Measurements from ENCODE around the gene VPS51.

The VPS51 gene

GRCh38 chr11:65059959-65060824 lies 35.8 kb upstream of the VPS51 start:
- no peak for TF ChIP-seq CTCF (IDR thresholded peaks at IDR 0.05)
- Mint-ChIP-seq H3K36me3 (ENCODE audit: low read depth) (no peaks in the 10 kb centered on the region), H3K4me1 (peaks cover 5% of the 10 kb centered on the region), H3K9me3 (no peaks in the 10 kb centered on the region), H3K27me3 (ENCODE audit: low read depth, poor library complexity) (peaks cover 36% of the 10 kb centered on the region), H3K27ac (no peak overlapping the region), H3K4me3 (no peak overlapping the region)
- DNase-seq, result no peak

GRCh38 chr11:65060913-65061408 lies 35.1 kb upstream of the VPS51 start:
- H3K9me3 Mint-ChIP-seq, result no peaks in the 10 kb centered on the region
- peaks cover 30% of the 10 kb centered on the region for H3K27me3 Mint-ChIP-seq (ENCODE audit: low read depth, poor library complexity)
- H3K4me3 Mint-ChIP-seq, result no peak overlapping the region
- H3K27ac Mint-ChIP-seq, result peak overlapping the region; percentile 37
- peak; percentile 9 for TF ChIP-seq CTCF (IDR thresholded peaks at IDR 0.05)
- no peak for DNase-seq
- peaks cover 5% of the 10 kb centered on the region for H3K4me1 Mint-ChIP-seq
- no peaks in the 10 kb centered on the region for H3K36me3 Mint-ChIP-seq (ENCODE audit: low read depth)

- TF ChIP-seq CTCF (IDR thresholded peaks at IDR 0.05), result no peak
- Mint-ChIP-seq H3K36me3 (ENCODE audit: low read depth) (no peaks in the 10 kb centered on the region), H3K27me3 (ENCODE audit: low read depth, poor library complexity) (peaks cover 22% of the 10 kb centered on the region), H3K27ac (no peak overlapping the region), H3K9me3 (no peaks in the 10 kb centered on the region), H3K4me3 (no peak overlapping the region), H3K4me1 (peaks cover 18% of the 10 kb centered on the region)
- DNase-seq, result no peak
These were observed 32.5 kb upstream of the VPS51 start for GRCh38 chr11:65063532-65063931.

- Mint-ChIP-seq H3K4me3 (no peak overlapping the region), H3K4me1 (peaks cover 18% of the 10 kb centered on the region), H3K27me3 (ENCODE audit: low read depth, poor library complexity) (peaks cover 18% of the 10 kb centered on the region), H3K36me3 (ENCODE audit: low read depth) (no peaks in the 10 kb centered on the region), H3K27ac (no peak overlapping the region), H3K9me3 (no peaks in the 10 kb centered on the region)
- no peak for DNase-seq
- no peak for TF ChIP-seq CTCF (IDR thresholded peaks at IDR 0.05)
These were observed 31.2 kb upstream of the VPS51 start for GRCh38 chr11:65064847-65065240.

GRCh38 chr11:65065851-65066250 lies 30.2 kb upstream of the VPS51 start:
- no peak for DNase-seq
- no peak overlapping the region for H3K4me3 Mint-ChIP-seq
- no peaks in the 10 kb centered on the region for H3K36me3 Mint-ChIP-seq (ENCODE audit: low read depth)
- TF ChIP-seq CTCF (IDR thresholded peaks at IDR 0.05), result no peak
- peaks cover 18% of the 10 kb centered on the region for H3K4me1 Mint-ChIP-seq
- peaks cover 14% of the 10 kb centered on the region for H3K27me3 Mint-ChIP-seq (ENCODE audit: low read depth, poor library complexity)
- H3K9me3 Mint-ChIP-seq, result no peaks in the 10 kb centered on the region
- no peak overlapping the region for H3K27ac Mint-ChIP-seq

- H3K27ac Mint-ChIP-seq, result no peak overlapping the region
- no peak for TF ChIP-seq CTCF (IDR thresholded peaks at IDR 0.05)
- peaks cover 18% of the 10 kb centered on the region for H3K4me1 Mint-ChIP-seq
- H3K4me3 Mint-ChIP-seq, result no peak overlapping the region
- peaks cover 12% of the 10 kb centered on the region for H3K27me3 Mint-ChIP-seq (ENCODE audit: low read depth, poor library complexity)
- H3K36me3 Mint-ChIP-seq (ENCODE audit: low read depth), result no peaks in the 10 kb centered on the region
- no peaks in the 10 kb centered on the region for H3K9me3 Mint-ChIP-seq
- no peak for DNase-seq
These were observed 29.7 kb upstream of the VPS51 start for GRCh38 chr11:65066315-65066714.
